Esophagus mucosa (tissue), 1 donor: Measurements from ENCODE around the gene TAF15. TPM values are rescaled to one million over a fixed set of nuclear protein-coding genes. Genes with fewer than 3 reads are reported as not detected.
A peak's percentile ranks its signal among the peaks of the same experiment; 100 is the strongest.

ENCODE experiments used
- ATAC-seq: fragments of 200-7000 bp; cut with Tn5 transposase; one replicate; pipeline ENCODE4 v1.9.1; 2020
- total RNA-seq: library from RNA; stranded (reverse); gene quantifications from one replicate; pipeline ENCODE4 v1.2.4, GENCODE V29; 2023
- donor health status: DM: yes; HTN: yes; CAD: no.

The TAF15 gene
- total RNA-seq, 1 donor from 2014 or later, result 156 TPM

GRCh38 chr17:35788477-35789368 lies 20.6 kb upstream of the TAF15 start:
- peak; percentile 75 for ATAC-seq

GRCh38 chr17:35790841-35791240 lies 18.4 kb upstream of the TAF15 start:
- no peak for ATAC-seq

- ATAC-seq, result no peak
These were observed 17.5 kb upstream of the TAF15 start for GRCh38 chr17:35791681-35792350.

- ATAC-seq, result no peak
These were observed 16.0 kb upstream of the TAF15 start for GRCh38 chr17:35793257-35793656.

GRCh38 chr17:35795007-35795870 lies 14.0 kb upstream of the TAF15 start, which contains the start of gene MMP28:
Gene MMP28, minus strand, starts transcription at chr17:35795641. Its CDS starts 264 bp downstream, at chr17:35795377.
- peak; percentile 78 for ATAC-seq

GRCh38 chr17:35795871-35796265 lies 13.4 kb upstream of the TAF15 start:
- no peak for ATAC-seq

- no peak for ATAC-seq
These were observed 12.3 kb upstream of the TAF15 start for GRCh38 chr17:35796942-35797341.

GRCh38 chr17:35797370-35797769 lies 11.9 kb upstream of the TAF15 start:
- ATAC-seq, result no peak

GRCh38 chr17:35797918-35798317 lies 11.4 kb upstream of the TAF15 start:
- ATAC-seq, result no peak

- peak; percentile 28 for ATAC-seq
These were observed 9.3 kb upstream of the TAF15 start for GRCh38 chr17:35799942-35800341.

GRCh38 chr17:35801583-35802224 lies 7.6 kb upstream of the TAF15 start:
- ATAC-seq, result peak; percentile 30

- peak; percentile 59 for ATAC-seq
These were observed 4.6 kb upstream of the TAF15 start for GRCh38 chr17:35804658-35805192.

GRCh38 chr17:35807371-35808144 lies 1.7 kb upstream of the TAF15 start:
- no peak for ATAC-seq

GRCh38 chr17:35808240-35808961 lies 883 bp upstream of the TAF15 start:
- no peak for ATAC-seq

- ATAC-seq, result peak; percentile 40
These were observed 674 bp downstream of the TAF15 start for GRCh38 chr17:35809855-35810461.

GRCh38 chr17:35811759-35812158 lies 2.5 kb downstream of the TAF15 start:
- no peak for ATAC-seq

- no peak for ATAC-seq
These were observed 3.2 kb downstream of the TAF15 start for GRCh38 chr17:35812456-35812855.

GRCh38 chr17:35816723-35817122 lies 7.4 kb downstream of the TAF15 start:
- ATAC-seq, result no peak

GRCh38 chr17:35817196-35817595 lies 7.9 kb downstream of the TAF15 start:
- ATAC-seq, result no peak

- ATAC-seq, result no peak
These were observed 10.2 kb downstream of the TAF15 start for GRCh38 chr17:35819455-35819854.
